GM21381 (cell line): Measurements from ENCODE around the gene CDH4.

Experiments
- ATAC-seq: cut with Tn5 transposase; IDR thresholded peaks from one replicate; pipeline ENCODE4 v1.9.1; 2021; ENCODE audit warnings: mild to moderate bottlenecking, moderate library complexity; ENCODE audit not compliant: unreplicated experiment

CDH4 gene

DNA sequence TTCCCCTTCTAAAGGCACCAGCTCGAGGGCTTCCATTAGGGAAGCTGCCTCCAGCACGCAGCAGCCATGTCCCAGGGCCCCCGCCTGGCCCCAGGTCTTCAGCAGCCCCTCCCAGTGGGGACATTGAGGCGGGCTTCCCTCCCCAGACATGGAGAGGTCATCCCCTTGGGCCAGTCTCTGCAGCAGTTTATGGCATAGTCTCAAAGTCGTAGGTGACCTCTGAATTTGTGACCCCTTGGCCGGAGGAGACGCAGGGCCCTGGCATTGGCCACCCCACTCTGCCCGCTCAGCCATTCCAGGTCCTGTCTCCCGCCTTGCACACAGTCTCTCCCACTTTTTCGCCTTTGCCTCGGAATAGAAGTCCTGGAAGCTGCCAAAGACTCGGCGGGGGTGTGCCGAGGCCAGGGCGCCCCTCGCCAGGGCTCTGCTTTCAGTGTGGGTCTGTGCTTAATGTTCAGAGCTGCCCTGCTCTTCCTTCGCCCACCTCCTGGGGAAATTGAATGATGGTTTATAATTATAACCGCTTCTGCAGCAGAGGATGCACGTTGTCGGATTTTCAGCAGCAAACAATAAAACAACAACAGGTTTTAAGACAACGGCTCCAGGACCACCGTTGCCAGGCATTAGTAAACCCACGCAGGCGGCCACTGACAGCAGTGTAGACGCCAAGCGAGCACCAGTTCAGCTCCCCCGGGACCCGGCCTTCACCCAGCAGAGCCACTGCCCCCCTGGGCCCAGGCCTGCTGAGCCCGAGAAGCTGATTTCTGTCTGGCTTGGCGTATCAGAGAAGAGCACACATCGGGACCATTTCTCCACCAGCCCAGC, 626.6 kb downstream of the CDH4 start:
- ATAC-seq, result no peak

- no peak for ATAC-seq
Measured at GRCh38 chr20:61879303-61879620, 627.2 kb downstream of the CDH4 start.

DNA sequence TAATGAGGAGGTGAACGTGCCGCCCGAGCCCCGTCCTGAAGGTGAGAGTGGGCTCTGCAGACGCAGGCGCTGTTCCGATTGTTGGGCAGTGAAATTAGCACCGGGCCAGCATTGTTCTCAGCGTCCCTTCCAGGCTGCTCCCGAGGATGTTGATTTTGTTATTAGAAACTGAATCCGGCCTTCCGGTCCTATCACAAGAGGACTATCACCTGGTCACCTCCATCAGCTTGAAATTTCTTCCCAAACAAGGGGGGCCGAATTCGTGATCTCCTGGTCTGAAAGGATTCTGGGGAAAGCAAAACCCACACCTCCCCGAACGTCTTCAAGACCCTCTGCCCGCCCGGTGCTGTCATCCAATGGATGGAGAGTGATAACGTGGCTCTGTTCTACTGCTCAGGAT, 627.6 kb downstream of the CDH4 start:
- ATAC-seq, result no peak

DNA sequence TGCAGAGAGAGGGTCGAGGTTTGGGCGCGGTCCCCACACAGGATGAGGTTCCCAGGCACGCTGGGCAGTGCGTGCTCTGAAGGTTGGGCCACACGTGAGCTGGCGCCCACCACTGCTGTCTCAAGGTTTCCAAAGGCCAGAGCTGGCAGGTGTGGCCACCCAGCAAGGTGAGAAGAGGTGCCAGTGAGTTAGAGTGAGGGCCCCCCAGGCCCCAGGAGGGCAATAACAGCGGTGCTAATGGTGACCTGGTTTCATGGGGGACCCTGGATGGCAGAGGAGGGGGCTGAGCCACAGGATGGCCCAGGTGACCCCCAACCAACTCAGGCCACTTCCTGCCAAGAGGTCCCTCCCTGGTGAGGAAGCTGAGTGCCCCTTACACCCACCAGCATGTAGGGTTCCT, 628.6 kb downstream of the CDH4 start:
- no peak for ATAC-seq

DNA sequence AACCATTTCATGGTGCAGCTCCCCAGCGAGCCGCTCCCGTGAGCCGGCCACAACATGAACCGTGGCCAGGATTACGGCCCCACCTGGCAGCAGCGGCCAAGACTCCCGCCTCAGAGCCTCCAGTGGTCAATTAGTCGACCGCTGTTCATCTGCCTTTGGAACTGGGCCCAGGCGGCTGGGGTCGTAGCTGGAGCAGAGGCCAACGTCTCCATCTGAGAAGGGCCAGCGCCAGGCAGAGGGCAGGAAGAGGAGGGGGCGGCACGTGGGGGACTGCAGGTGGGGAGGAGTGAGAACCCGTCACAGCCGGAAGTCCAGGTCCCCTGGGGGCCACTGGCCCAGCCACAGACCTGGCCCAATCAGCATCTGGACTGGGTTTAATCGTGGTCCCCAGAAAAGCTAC, 629.4 kb downstream of the CDH4 start:
- no peak for ATAC-seq

GRCh38 chr20:61881861-61882260, 629.8 kb downstream of the CDH4 start:
- no peak for ATAC-seq

- ATAC-seq, result no peak
Measured at GRCh38 chr20:61882716-61883615, 630.9 kb downstream of the CDH4 start.

DNA sequence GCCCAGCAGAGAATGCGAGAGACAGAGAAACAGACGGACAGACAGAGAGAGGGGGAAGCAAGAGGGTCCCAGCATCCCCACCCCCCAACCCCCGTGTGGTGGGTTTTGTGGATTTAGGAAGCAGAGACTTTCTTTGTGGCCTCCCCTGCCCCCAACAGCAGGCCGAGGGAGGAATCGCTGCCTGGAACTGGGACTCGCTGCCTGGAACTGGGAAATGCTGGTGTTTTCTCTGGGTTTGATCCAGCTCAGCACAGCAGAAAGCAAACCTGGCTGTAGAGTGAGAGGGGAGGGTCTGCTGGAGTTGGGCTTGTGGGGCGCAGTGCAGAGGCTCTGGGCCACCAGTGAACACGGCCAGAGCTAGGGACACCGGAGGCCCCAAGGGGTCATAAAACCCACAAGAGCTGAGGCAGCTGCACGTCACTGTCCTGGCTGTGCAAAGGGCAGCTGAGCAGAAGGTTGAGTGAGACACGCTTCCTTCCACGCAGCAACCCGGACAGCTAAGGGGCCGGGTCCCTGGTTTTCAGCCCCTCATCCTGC, 631.9 kb downstream of the CDH4 start:
- no peak for ATAC-seq

GRCh38 chr20:61884571-61885389, 632.7 kb downstream of the CDH4 start:
- no peak for ATAC-seq

GRCh38 chr20:61885759-61886715, 634.0 kb downstream of the CDH4 start:
- no peak for ATAC-seq

GRCh38 chr20:61886721-61887595, 634.9 kb downstream of the CDH4 start:
- ATAC-seq, result no peak

GRCh38 chr20:61887596-61888093, 635.6 kb downstream of the CDH4 start:
- ATAC-seq, result no peak

GRCh38 chr20:61888101-61888865, 636.2 kb downstream of the CDH4 start:
- no peak for ATAC-seq

DNA sequence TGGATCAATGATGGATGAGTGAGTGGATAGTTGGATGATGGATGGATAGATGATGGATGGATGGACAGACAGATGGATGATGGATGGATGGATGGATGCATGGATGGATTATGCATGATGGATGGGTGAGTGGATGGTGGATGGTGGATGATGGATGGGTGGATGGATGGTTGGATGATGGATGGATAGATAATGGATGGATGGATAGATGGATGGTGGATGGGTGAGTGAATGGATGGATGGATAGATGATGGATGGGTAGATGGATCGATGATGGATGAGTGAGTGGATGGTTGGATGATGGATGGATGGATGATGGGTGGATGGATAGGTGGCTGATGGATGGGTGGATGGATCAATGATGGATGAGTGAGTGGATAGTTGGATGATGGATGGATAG, 637.6 kb downstream of the CDH4 start:
- ATAC-seq, result no peak

GRCh38 chr20:61890210-61890609, 638.1 kb downstream of the CDH4 start:
- no peak for ATAC-seq

GRCh38 chr20:61891476-61891875, 639.4 kb downstream of the CDH4 start:
- no peak for ATAC-seq

GRCh38 chr20:61891916-61892649, 640.0 kb downstream of the CDH4 start:
- no peak for ATAC-seq
